ENCODE data around the gene ISCA1.
A peak's percentile ranks its signal among the peaks of the same experiment; 100 is the strongest.
"Not testable (repeated sequence)": the region's sequence is repeated elsewhere in the genome, so short reads cannot be mapped to it uniquely, and the experiment has no call there.

ISCA1 gene

GRCh38 chr9:86282077-86282978 is at the start of gene ISCA1:
Gene ISCA1 (minus strand): TSS chr9:86282538. CDS start chr9:86282458, 80 bp downstream.
- peak; percentile 94 to 99 (median 98) for DNase-seq
- intact Hi-C loops (cut with DNase I): loop anchor here (5.0 to 10.0 kb wide), 2 partner anchors 72 to 340 kb away; partner anchors contain the start of genes NAA35 and TUT7

GRCh38 chr9:86330186-86330585 is 47.8 kb upstream of the ISCA1 start:
- no peak for DNase-seq
- intact Hi-C loops (cut with DNase I): no loop called here

DNA sequence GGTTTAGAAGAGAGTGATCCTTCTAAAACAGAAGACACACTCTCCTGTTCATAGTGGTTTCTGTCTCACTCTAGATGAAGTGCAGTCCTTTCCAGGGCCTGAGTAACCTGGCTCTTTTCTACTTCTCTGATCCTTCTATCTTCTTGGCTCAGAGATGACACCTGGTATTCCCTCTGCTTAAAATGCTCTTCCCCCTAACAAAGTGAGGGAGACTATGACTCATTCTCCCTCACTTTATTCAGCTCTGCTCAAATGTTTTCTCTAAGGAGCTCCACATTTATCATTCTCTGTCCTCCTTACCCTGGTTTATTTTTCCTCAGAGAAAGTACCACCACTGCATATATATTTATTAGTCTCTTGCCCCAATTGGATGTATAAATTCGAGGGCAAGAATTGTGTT is 47.3 kb upstream of the ISCA1 start:
- intact Hi-C loops (cut with DNase I): no loop called here
- no peak for DNase-seq

DNA sequence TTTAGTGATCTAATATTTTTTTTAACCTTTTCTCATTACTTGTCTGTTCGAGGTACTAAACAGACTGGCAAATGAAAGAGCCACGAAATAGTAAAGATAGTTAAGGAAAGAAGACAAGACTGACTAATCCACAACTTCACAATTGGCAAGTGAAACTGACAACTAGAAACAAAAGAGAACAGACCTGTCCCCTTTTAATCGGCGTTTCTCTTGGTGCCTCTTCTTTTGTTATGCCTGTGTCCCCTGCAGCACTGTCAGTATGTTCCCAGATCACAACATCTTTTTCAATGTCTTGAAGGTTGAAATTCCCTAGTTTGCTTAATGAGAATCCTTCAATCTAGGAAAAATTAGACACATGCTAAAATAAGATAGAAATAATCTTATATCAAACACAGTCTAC is 45.8 kb upstream of the ISCA1 start:
- intact Hi-C loops (cut with DNase I): no loop called here
- no peak for DNase-seq

DNA sequence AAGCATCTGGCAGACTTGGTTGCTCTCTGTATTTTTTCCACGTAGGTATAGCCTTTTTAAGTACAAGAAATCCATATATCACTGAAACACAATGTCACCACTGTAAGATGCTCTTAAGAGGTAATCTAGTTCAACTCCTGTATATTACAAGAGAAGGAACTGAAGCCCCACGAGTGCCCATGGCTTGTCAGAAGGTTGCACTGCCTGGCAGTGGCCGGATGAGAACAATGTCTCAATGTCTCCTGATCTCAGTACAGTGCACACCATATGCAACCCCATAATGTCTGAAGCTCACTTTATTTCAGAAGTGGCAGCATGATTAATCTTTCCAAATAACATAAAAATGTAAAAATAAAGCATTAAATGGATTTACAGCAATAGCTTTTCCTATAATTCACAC is 44.2 kb upstream of the ISCA1 start:
- intact Hi-C loops (cut with DNase I): no loop called here
- peak in 3 of 42 donors; percentile 15 to 31 (median 20) for DNase-seq

DNA sequence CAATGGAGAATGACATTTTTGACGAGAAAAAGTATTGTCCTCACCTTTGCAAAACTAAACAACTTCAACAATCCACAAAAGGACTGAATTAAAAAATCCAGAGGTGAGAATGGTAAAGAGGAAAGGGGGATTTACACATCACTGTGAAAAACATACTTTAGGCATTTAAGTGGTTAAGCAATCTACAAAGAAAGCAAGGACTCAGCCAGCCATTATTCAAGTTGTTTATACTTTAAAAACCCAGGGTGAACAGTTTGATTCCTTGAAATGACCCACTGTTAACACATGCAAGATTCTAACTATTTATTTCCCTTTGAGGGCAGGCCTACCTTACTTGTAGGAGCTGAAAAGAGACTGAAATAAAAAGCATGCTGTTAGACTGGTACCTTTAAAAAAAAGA is 42.6 kb upstream of the ISCA1 start:
- DNase-seq: no peak

DNA sequence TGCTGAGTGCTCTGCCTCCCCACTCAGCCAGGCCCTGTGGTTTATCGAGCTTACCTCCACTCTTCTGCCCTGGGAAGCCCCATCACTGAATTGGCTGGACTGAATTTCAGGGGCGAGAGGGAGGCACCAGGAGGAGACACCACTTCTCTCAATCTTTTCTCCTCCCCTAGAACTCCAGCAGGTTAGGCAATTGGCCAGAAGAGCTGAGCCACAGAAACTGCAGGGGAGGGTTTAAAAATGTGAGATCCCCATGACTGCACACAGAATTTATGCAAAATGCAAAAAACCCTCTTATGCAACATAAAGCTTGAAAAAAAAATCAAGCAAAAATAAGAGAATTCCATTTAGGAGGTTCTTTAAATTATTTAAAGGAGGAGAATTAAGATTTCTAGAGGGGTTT is 42.0 kb upstream of the ISCA1 start:
- intact Hi-C loops (cut with DNase I): no loop called here
- DNase-seq: peak in 17 of 42 donors; percentile 5 to 51 (median 19)

More for the DNA sequence above, 42.6 kb upstream of the ISCA1 start:
- intact Hi-C loops (cut with DNase I): no loop called here

DNA sequence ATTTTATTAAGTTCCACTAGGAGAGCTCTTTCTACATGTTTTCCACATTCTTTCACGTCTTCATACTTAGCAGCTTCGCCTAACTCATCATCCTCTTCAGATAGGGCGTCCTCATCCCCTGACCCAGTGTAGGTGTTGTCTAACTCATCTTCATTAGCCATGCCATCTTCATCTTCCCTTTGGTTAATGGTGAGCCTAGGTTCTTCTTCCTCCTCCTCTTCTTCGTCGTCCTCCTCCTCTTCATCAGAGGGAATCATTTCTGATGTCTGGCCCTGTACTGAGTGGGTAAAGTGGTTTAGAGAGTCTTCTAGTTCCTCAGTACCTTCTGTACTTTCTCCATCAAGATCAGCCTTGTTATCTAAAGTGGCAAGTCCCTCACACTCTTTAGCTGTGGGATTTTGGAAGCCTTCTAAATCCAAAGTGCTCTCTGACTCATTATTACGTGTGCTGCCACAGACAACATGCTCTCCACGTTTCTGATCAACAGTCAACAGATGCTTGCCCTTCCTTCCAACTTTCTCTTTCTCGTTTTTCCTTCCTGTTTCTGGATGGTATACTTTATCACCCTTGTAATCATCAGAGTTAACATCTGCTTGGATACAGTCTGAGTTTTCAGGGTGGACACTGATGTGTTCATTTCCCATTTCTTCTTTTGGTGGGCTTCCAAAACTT is 40.8 kb upstream of the ISCA1 start:
- DNase-seq: no peak
- intact Hi-C loops (cut with DNase I): no loop called here

- DNase-seq: no peak
- intact Hi-C loops (cut with DNase I): no loop called here
Measured at GRCh38 chr9:86321373-86321772, 39.0 kb upstream of the ISCA1 start.

GRCh38 chr9:86318187-86318586 is 35.8 kb upstream of the ISCA1 start:
- DNase-seq: no peak
- intact Hi-C loops (cut with DNase I): no loop called here

DNA sequence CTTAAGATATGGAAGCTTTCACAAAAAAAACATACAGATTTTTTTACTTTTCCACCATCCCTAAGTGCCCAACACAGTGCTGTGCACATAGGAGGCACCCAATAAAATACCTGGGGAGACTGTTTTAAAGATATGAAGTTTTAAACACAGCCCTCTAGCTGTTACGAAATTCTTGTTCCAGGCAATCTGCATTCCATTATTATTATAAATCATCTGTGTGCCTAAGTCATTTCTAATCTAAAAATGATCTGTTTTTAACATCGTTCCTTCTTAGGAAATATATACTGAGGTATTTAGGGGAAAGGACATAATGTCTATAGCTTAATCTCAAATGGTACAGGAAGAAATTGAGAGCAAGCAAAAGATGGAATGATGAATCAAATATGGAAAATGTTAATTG is 32.7 kb upstream of the ISCA1 start:
- intact Hi-C loops (cut with DNase I): no loop called here
- DNase-seq: no peak

DNA sequence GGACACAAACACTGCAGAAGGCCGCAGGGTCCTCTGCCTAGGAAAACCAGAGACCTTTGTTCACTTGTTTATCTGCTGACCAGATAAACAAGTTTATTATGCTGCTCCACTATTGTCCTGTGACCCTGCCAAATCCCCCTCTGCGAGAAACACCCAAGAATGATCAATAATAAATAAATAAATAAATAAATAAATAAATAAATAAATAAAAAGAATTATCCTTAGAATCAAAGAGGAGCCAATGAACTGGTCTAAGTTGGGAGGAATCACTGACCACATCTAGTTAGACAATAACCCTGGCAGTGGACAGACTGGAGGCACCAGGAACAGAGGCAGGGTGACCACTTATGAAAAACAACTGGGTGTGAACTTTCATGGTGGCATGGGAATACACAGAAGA is 30.6 kb upstream of the ISCA1 start:
- intact Hi-C loops (cut with DNase I); DNase-seq: not testable (repeated sequence)

DNA sequence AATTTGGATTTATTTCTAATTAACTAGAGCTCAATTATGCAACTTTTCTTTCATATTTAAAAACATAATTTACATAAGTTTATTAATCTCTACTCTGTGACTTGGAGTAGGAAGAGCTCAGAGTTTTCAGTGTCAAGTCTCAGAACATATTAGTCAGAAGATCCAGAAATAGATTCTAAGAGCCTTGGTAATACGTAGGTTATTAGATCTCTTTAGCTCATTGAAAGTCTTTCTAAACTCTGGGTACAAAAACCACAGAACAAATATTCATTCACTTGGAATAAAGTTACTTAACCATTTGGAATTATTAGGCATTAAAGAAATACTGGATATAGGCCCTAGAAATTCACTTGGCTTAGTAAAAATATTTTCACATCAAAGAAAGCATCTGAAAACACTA is 26.3 kb upstream of the ISCA1 start:
- no peak for DNase-seq
- intact Hi-C loops (cut with DNase I): no loop called here

DNA sequence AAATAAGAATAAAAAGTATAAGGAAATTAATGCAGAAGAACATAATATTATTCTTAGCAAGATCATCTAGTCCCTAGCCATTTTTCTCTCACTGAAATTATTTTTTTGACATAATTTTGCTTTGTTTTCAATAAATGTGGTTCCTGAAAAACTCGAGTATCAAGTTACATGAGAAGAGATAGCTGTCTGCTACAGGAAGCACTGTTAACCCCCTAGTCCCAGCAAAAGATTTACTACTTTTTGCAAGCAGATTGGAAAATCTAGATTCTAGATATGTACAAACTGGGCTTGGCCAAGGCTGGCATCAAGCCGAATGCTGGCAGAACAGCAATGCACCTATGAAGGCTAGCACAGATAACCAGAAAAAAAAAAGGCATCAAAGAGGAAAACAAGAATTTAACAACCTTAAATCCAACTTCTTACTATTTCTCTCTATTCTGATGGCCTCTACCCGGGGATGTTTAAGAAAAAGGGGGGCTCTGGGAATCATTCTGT is 21.9 kb upstream of the ISCA1 start:
- DNase-seq: no peak
- intact Hi-C loops (cut with DNase I): no loop called here

DNA sequence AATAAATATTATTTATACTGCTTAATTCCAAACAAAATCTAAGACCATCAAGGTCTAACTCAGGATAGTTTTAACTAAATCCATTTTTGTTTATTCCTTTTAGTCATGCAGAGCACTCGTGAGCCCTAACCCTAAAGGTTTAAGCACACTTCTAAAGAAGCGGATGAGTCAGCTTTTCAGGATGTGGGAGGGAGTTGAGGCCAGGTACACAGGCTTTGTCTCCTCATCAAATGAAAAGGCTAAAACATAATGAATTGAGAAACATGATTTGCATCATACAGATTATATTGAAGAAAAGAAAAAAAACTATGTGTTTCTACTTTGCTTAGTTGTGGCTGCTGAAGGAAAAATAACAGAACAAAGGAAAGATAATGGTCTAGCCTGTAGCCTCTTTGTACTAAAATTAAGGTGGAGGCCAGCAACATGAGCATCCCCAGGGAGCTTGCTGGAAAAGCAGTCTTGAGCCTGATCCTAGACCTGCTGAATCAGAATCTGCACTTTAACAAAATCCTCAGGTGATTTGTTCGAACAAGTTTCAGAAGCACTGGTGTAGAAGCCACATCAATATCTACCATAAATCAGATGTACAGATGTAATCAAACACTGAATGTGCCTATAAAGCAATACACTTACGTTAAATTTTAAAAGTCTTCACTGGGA is 21.1 kb upstream of the ISCA1 start:
- DNase-seq: peak in 6 of 42 donors; percentile 27 to 60 (median 37)
- intact Hi-C loops (cut with DNase I): no loop called here

GRCh38 chr9:86301686-86302085 is 19.3 kb upstream of the ISCA1 start:
- no peak for DNase-seq
- intact Hi-C loops (cut with DNase I): no loop called here

- intact Hi-C loops (cut with DNase I): no loop called here
- no peak for DNase-seq
Measured at GRCh38 chr9:86300701-86301100, 18.4 kb upstream of the ISCA1 start.

GRCh38 chr9:86298873-86299272 is 16.5 kb upstream of the ISCA1 start:
- no peak for DNase-seq
- intact Hi-C loops (cut with DNase I): no loop called here

DNA sequence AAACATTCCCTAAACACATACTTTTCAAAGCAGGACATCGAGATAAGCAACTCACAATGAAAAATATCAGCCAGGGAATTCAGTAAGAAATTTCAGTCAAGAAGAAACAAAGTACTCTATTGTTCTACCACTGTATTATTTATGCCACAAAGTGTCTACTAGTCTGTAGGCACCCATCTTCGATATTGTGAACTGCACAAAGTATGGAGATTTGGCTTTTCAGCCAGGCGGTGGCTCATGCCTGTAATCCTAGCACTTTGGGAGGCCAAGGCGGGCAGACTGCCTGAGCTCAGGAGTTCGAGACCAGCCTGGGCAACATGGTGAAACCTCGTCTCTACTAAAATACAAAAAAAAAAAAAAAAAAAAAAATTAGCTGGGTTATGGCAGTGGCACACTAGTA is 8.0 kb upstream of the ISCA1 start:
- DNase-seq; intact Hi-C loops (cut with DNase I): not testable (repeated sequence)
